Measurements from ENCODE around the gene UBE2S. TPM values are rescaled to one million over a fixed set of nuclear protein-coding genes. Genes with fewer than 3 reads are reported as not detected.

The UBE2S gene
- total RNA-seq, 1 experiment from 2014 or later, result 464 TPM

DNA sequence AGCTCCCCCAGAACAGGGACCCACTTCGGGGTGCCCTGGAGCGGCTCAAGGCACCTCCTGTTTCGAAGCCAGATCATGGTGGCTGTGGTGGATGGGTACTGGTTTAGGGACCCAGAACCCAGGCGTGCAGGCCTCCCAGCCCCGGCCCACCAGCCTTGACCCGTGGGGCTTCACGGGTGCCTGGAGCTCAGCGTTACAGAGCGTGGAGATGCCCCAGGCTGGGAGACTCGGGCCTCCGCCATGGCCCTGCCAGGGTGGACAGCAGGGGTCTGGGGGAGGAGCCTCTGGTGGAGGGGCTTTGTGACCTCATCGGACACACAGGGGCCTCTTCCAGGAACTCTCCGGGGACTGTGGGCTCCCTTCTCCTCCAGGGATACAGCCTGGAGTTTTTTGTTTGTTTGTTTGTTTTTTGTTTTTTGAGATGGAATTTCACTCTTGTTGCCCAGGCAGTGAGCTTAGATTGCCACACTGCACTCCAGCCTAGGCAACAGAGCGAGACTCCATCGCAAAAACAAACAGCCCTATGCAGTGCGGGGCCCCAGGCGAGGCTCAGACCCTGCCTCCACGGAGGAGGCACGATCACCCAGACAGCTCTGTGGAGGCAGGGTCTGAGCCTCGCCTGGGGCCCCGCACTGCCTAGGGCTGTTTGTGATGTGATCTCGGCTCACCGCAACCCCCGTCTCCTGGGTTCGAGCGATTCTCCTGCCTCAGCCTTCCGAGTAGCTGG lies 44.4 kb downstream of the UBE2S start, which contains the start of gene GARIN5B:
TSS of gene GARIN5B (minus strand) at position 271 of the 727 bp plus-strand sequence. CDS start at position 77, 194 bp downstream.
- no peak for DNase-seq (ENCODE audit: low spot score)

- DNase-seq (ENCODE audit: low spot score), result no peak
These were observed 45.2 kb downstream of the UBE2S start for GRCh38 chr19:55362174-55362989.

GRCh38 chr19:55360902-55361301 lies 46.7 kb downstream of the UBE2S start:
- no peak for DNase-seq (ENCODE audit: low spot score)

GRCh38 chr19:55358943-55359908 lies 48.4 kb downstream of the UBE2S start:
- no peak for DNase-seq (ENCODE audit: low spot score)

- DNase-seq (ENCODE audit: low spot score), result no peak
These were observed 49.1 kb downstream of the UBE2S start for GRCh38 chr19:55358493-55358892.

DNA sequence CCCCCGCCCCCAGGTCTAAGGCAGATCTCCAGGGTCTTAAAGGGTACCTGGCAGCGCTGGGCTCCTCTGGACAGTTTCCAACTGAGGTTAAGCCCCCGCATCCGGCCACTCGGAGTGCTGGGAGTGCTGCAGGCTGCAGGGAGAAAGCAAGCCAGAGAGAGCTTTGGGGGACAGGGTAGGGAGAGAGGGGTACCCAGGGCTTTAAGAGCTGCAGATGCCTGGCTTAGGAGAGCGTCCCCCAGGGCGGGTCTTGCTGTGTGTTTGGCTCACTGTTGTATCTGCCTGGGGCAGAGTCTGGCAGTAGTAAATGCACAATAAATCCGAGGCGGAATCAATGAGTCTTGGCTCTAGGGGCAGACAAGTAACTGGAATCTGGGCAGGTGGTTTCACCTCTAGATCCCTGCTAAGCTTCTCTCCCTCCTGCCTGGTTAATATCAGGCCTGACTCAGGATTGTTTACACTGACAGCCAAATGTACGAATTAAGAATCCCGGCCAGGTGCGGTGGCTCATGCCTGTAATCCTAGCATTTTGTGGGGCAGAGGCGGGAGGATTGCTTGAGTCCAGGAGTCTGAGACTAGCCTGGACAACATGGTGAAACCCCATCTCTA lies 52.3 kb downstream of the UBE2S start:
- no peak for DNase-seq (ENCODE audit: low spot score)

- no peak for DNase-seq (ENCODE audit: low spot score)
These were observed 52.8 kb downstream of the UBE2S start, which contains the start of gene COX6B2 for GRCh38 chr19:55354698-55355212. TSS of gene COX6B2 (minus strand) at chr19:55354719. CDS start at chr19:55354521, 198 bp downstream.

GRCh38 chr19:55353803-55354697 lies 53.5 kb downstream of the UBE2S start:
- DNase-seq (ENCODE audit: low spot score), result peak; percentile 70

DNA sequence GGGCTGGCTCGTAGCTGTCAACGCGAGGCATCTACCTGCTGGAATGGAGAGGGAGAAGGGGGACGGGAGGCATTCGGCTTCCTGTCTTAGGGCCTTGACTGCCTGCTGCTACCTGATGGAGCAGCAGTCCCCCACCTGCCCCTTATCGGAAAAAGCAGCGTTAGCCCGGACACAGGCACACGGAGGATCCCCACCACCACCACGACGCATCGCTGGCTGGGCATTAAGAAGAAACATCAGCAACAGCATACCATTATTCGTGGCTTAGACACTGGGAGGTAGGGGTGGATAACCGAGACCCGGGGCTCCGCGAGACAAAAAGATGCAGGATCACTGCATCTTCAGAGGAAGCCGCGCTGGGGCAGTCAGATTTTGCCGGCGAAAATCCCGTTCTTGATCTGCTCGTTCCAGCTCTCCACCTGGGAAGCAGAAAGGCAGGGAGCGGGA lies 54.2 kb downstream of the UBE2S start:
- DNase-seq (ENCODE audit: low spot score), result no peak

- no peak for DNase-seq (ENCODE audit: low spot score)
These were observed 54.9 kb downstream of the UBE2S start for GRCh38 chr19:55352549-55353145.

GRCh38 chr19:55352040-55352439 lies 55.5 kb downstream of the UBE2S start:
- DNase-seq (ENCODE audit: low spot score), result peak; percentile 96

GRCh38 chr19:55350620-55351315 lies 56.8 kb downstream of the UBE2S start:
- DNase-seq (ENCODE audit: low spot score), result no peak

Other genes starting within 250 kb of the UBE2S start
- gene DNAAF3, start 241.2 kb downstream of the UBE2S start, total RNA-seq (2014; rRNA removed; shearing (Covaris generic)), result 10.6 and 15.6 TPM in 2 replicates
- gene SYT5, start 227.5 kb downstream of the UBE2S start, total RNA-seq (2014; rRNA removed; shearing (Covaris generic)), result 0.09 and 1.8 TPM in 2 replicates
- 12.3 and 18.4 TPM in 2 replicates for gene PTPRH, start 198.3 kb downstream of the UBE2S start, total RNA-seq (2014; rRNA removed; shearing (Covaris generic))
- gene TMEM86B, start 179.0 kb downstream of the UBE2S start, total RNA-seq (2014; rRNA removed; shearing (Covaris generic)), result 1.6 and 3.4 TPM in 2 replicates
- 73.6 and 80.1 TPM in 2 replicates for gene PPP6R1, start 148.8 kb downstream of the UBE2S start, total RNA-seq (2014; rRNA removed; shearing (Covaris generic))
- gene HSPBP1, start 127.7 kb downstream of the UBE2S start, total RNA-seq (2014; rRNA removed; shearing (Covaris generic)), result 88.0 and 108 TPM in 2 replicates
- 11.6 and 12.8 TPM in 2 replicates for gene BRSK1, start 123.8 kb downstream of the UBE2S start, total RNA-seq (2014; rRNA removed; shearing (Covaris generic))
- not detected in 2 replicates for gene TMEM150B, start 82.4 kb downstream of the UBE2S start, total RNA-seq (2014; rRNA removed; shearing (Covaris generic))
- gene KMT5C, start 67.9 kb downstream of the UBE2S start, total RNA-seq (2014; rRNA removed; shearing (Covaris generic)), result 19.1 and 19.8 TPM in 2 replicates
- 0.28 TPM in 1 of 2 replicates, not detected in the other for gene COX6B2, start 53.1 kb downstream of the UBE2S start, total RNA-seq (2014; rRNA removed; shearing (Covaris generic))
- gene GARIN5B, start 44.5 kb downstream of the UBE2S start, total RNA-seq (2014; rRNA removed; shearing (Covaris generic)), result not detected in 2 replicates
- gene IL11, start 37.3 kb downstream of the UBE2S start, total RNA-seq (2014; rRNA removed; shearing (Covaris generic)), result 8.4 and 9.4 TPM in 2 replicates
- gene TMEM190, start 31.0 kb downstream of the UBE2S start, total RNA-seq (2014; rRNA removed; shearing (Covaris generic)), result not detected in 2 replicates
- 1.2 TPM in 1 of 2 replicates, not detected in the other for gene TMEM238, start 23.5 kb downstream of the UBE2S start, total RNA-seq (2014; rRNA removed; shearing (Covaris generic))
- 453 and 647 TPM in 2 replicates for gene RPL28, start 21.9 kb downstream of the UBE2S start, total RNA-seq (2014; rRNA removed; shearing (Covaris generic))
- gene SHISA7, start 35.5 kb upstream of the UBE2S start, total RNA-seq (2014; rRNA removed; shearing (Covaris generic)), result not detected in 2 replicates
- gene ISOC2, start 53.9 kb upstream of the UBE2S start, total RNA-seq (2014; rRNA removed; shearing (Covaris generic)), result 114 and 139 TPM in 2 replicates
- 0.07 TPM in 1 of 2 replicates, not detected in the other for gene C19orf85, start 57.0 kb upstream of the UBE2S start, total RNA-seq (2014; rRNA removed; shearing (Covaris generic))
- 4.1 and 4.8 TPM in 2 replicates for gene ZNF628, start 68.8 kb upstream of the UBE2S start, total RNA-seq (2014; rRNA removed; shearing (Covaris generic))
- gene NAT14, start 77.4 kb upstream of the UBE2S start, total RNA-seq (2014; rRNA removed; shearing (Covaris generic)), result 56.2 and 65.7 TPM in 2 replicates
- 1.1 and 1.2 TPM in 2 replicates for gene SSC5D, start 80.6 kb upstream of the UBE2S start, total RNA-seq (2014; rRNA removed; shearing (Covaris generic))
- gene SBK2, start 129.3 kb upstream of the UBE2S start, total RNA-seq (2014; rRNA removed; shearing (Covaris generic)), result 0.38 TPM in 1 of 2 replicates, not detected in the other
- gene SBK3, start 137.8 kb upstream of the UBE2S start, total RNA-seq (2014; rRNA removed; shearing (Covaris generic)), result 0.19 and 0.81 TPM in 2 replicates
- gene ZNF579, start 173.1 kb upstream of the UBE2S start, total RNA-seq (2014; rRNA removed; shearing (Covaris generic)), result 7.9 and 16.6 TPM in 2 replicates
- 11.5 and 11.7 TPM in 2 replicates for gene FIZ1, start 191.7 kb upstream of the UBE2S start, total RNA-seq (2014; rRNA removed; shearing (Covaris generic))
- gene ZNF524, start 192.5 kb upstream of the UBE2S start, total RNA-seq (2014; rRNA removed; shearing (Covaris generic)), result 20.0 and 23.7 TPM in 2 replicates
- 0.81 and 1.4 TPM in 2 replicates for gene ZNF865, start 197.9 kb upstream of the UBE2S start, total RNA-seq (2014; rRNA removed; shearing (Covaris generic))
- gene ZNF784, start 216.8 kb upstream of the UBE2S start, total RNA-seq (2014; rRNA removed; shearing (Covaris generic)), result 0.62 and 6.5 TPM in 2 replicates
- 13.0 and 21.6 TPM in 2 replicates for gene ZNF580, start 233.2 kb upstream of the UBE2S start, total RNA-seq (2014; rRNA removed; shearing (Covaris generic))
- gene ZNF581, start 235.9 kb upstream of the UBE2S start, total RNA-seq (2014; rRNA removed; shearing (Covaris generic)), result 7.3 and 20.2 TPM in 2 replicates
- gene CCDC106, start 240.4 kb upstream of the UBE2S start, total RNA-seq (2014; rRNA removed; shearing (Covaris generic)), result 2.6 and 6.0 TPM in 2 replicates
- gene U2AF2, start 247.2 kb upstream of the UBE2S start, total RNA-seq (2014; rRNA removed; shearing (Covaris generic)), result 143 and 169 TPM in 2 replicates